HG02678 (cell line): Measurements from ENCODE around the gene ROR1.

ENCODE experiments used
- ATAC-seq: cut with Tn5 transposase; IDR thresholded peaks from one replicate; pipeline ENCODE4 v1.9.1; 2021; ENCODE audit warnings: mild to moderate bottlenecking, moderate library complexity; ENCODE audit not compliant: unreplicated experiment

Gene ROR1

DNA sequence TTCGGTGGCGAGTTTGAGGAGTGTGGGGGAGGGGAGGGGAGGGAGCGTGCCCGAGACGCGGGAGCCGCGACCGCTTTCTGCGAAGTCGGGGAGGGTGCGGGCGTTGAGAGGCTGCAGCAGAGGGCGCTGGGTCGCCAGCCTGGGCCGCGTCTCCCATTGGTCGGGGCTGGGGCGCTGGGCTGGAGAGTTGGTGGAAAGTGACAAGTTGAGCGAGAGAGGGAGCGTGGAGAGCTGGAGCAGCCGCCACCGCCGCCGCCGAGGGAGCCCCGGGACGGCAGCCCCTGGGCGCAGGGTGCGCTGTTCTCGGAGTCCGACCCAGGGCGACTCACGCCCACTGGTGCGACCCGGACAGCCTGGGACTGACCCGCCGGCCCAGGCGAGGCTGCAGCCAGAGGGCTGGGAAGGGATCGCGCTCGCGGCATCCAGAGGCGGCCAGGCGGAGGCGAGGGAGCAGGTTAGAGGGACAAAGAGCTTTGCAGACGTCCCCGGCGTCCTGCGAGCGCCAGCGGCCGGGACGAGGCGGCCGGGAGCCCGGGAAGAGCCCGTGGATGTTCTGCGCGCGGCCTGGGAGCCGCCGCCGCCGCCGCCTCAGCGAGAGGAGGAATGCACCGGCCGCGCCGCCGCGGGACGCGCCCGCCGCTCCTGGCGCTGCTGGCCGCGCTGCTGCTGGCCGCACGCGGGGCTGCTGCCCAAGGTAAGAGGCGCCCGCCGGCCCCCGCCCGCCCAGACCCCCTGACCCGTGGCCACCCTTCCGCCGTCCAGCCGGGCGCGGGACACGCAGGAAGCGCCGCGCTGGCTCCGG is at the start of gene ROR1:
Gene ROR1 (plus strand): TSS at position 203 of the 802 bp plus-strand sequence.
- peak; percentile 82 for ATAC-seq

DNA sequence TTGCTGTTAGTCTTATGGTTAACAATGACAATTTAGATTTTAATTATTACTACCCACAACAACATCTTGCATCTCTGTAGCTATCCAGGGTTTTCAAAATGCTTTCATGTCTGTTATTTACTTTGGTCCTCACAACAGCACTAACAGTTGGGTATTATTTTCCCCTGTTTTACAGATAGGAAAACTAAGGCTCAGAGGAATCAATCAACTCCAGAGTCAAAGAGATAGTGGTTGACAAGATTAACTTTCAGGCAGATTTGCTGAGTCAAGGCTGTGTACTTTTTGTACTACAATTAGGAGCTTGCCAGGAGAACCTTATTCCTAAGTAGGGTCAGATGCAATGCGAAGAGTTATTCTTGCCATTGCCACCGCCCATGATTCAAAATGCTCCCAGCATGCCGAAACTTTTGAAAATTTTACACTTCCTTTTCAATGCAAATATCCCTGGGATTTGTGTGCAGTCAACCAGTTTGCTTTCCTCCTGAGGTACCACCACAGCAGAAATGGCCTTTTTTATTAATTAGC is 49.4 kb upstream of the ROR1 start:
- ATAC-seq = no peak

DNA sequence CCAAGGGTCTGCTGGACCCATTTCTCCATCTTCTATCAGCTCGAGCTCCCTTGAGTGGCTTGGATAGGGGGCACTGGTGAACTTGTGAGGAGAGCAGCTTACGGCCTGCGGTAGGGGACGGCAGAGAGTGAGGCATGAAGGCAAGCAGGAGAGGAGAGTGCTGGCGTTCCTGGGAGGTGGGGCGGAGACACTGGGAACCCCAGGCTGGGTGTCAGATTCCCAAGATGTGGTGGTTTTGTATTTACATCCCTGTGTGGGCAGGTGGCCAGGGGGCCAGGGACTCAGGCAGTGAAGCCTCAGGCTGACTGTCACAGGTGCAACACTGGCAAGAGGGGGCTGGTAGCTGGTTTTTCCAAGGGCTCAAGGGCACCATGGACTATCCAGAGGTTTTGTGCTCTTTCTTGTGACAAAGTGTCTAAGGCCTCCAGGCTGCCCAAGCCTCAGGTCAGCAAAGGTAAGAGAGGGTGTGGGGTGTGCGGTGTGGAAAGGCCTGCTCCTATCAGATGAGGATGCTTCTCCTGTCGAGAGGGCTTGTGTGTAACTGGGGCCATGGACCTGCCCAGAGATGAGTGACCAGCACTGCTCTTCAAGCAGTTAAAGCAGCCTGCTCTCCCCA is 45.1 kb upstream of the ROR1 start:
- no peak for ATAC-seq

DNA sequence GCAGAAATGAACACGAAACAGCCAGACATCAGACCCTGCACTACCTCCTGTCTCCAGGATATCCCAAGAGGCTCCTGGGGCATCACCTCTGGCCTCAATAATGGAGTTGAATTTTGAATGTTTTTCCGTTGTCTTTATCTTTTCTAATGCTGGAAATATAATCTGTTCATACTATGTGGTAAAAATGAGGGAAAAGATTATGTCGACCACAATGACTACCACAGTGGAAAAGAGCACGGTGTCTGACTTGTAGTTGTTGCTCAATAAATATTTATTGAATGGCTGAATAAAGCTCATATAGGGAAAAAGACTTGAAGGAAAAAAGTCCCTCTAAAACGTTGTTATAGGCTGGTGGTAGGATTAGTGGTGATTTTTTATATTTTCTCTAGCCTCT is 44.6 kb upstream of the ROR1 start:
- no peak for ATAC-seq

DNA sequence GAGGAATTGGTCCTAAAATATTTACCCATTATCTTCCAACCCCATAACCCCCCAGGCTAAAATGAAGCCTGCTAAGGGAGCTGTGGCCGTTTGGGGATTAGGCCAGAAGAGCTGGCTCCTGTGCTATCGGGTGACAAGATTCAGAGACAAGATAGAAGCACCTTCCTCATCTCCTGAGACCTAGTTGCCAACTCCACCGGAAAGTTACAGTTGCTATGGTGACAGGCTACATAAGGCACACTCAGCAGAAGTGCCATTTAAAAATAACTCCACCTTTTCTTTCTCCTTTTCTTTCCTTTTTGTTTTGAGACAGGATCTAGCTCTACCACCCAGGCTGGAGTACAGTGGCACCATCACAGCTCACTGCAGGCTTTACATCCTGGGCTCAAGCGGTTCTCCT is 43.6 kb upstream of the ROR1 start:
- no peak for ATAC-seq

DNA sequence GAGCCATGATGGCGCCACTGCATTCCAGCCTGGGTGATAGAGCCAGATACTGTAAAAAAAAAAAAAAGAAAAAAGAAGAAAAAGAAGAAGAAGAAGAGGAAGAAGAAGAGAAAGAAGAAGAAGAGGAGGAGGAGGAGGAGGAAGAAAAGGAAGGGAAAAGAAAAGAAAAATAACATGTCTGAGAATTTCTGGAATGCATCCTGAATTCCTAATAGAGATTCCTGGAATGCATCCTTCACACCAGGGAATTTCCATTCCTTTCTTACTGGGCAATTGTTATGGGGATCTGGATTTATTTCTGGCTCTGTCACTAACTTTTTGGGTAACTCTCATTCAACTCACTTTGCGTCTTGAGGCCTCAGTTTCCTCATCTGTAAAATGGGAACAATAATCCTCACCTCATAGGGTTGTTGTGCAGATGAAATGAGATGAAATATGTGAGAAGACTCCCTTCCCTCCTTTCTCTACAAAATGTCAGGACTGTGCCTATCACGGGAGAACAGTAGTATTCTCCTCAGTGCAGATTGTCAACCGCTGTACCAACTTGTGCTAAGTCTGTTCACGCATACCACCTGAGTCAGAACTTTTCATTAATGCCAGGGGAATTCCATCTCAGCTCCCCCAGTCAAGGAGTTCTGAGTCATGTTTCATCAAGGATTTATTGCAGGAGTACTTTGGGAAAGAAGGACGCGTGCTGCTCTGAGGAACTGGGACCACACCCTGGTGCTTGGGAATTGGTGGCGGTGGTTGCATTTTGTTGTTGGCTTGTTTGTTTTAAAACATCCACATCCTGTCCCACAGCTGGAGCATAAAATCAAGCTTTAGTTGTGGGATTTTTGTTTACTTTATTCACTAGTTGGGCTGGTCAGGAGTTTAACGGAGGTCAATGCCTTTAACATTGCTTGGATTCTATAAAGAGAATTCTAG is 42.4 kb upstream of the ROR1 start:
- no peak for ATAC-seq

DNA sequence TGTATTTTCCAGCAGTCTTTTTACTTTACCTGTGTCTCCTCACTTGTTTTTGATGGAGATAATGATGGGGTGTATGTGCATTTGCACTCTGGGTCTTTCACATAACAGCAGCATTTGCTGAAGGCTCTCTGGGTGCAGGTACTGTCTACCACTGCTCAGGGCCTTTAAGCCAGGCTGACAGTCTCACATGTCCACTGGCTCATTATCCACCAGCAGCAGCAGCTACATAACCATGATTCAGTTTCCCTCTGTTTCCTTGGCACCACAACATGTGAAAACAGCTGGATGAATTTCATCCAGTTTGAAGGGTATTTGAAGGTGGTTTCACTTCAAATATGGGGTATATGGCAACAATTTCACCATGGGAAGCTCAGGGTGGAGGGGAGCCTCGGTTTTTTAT is 41.2 kb upstream of the ROR1 start:
- no peak for ATAC-seq

DNA sequence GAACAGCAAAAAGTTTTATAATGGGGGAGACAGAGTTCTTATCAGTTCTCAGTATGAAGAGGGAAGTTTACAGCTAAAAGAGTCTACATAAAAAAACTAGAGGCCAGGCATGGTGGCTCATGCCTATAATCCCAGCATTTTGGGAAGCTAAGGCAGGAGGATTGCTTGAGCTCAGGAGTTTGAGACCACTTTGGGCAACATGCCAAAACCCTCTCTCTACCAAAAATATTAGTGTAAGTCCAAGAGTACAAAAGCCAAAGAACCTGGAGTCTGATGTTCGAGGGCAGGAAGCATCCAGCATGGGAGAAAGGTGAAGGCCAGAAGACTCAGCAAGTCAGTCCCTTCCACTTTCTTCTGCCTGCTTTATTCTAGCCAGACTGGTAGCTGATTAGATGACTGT is 35.0 kb upstream of the ROR1 start:
- no peak for ATAC-seq

DNA sequence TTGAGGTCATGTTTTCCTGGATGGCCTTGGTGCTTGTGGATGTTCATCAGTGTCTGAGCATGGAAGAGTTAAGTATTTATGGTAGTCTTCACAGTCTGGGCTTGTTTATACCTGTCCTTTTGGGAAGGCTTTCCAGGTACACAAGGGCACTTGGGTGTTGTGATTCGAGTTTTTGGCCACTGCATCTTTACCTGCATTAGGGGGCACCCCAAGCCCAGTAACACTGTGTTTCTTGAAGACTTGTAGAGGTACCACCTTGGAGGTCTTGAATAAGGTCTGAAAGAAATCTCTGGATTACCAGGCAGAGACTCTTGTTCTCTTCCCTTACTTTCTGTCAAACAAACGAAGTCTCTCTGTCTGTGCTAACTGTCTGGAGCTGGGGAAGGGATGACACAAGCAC is 34.4 kb upstream of the ROR1 start:
- ATAC-seq = no peak

DNA sequence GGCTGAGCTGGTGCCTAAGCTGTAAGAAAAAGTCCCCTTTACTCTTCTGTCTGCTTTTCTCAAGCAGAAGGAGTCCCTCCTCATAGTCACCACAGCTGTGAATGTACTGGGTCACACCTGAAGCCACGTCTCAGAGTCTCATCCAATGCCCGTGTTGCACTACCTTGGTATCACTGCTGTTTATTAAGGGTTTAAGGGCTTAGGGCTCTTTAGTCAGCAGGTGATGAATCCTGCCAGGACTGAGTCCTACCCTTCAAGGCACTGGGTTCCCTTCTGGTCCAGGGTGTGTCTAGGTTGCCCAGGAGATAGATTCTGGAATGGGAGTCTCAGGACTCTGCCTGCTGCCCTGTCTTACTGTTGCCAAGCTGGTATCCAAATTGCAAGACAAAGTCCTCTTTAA is 33.4 kb upstream of the ROR1 start:
- no peak for ATAC-seq

DNA sequence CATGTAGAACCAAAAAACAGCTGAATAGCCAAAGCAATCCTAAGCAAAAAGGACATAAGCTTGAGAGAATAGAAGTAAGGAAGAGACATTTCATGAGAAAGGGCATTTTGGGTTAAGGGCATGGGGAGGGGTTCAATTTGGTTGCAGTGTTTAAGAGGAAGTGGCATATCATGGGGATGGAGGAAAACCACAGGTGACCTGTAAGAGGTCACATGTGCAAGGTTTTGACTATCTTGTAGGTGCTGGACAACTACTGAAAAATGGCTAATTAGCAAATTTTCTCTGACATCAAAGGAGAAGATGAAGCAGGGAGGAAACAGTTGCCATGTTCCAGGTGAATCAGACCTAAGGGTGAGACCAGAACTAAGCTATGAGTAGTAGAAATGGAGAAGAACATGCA is 31.3 kb upstream of the ROR1 start:
- ATAC-seq = no peak

DNA sequence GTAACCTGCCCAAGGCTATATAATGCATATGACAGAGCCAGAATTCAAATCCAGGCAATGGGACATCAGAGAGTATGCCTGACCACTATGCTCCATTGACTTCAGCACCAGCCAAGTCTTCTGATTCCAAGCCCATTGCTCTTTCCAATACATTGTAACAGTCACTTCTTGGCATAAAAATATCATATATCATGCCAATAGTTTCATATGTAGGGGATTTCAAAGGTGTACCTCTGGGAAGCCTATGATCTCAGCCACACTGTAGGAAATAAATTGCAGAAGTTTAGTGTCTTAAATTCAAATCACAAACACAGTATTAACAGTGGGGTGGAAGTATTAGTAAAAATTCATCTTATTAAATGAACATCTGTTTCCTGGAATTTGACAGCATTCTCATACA is 30.0 kb upstream of the ROR1 start:
- ATAC-seq = no peak

DNA sequence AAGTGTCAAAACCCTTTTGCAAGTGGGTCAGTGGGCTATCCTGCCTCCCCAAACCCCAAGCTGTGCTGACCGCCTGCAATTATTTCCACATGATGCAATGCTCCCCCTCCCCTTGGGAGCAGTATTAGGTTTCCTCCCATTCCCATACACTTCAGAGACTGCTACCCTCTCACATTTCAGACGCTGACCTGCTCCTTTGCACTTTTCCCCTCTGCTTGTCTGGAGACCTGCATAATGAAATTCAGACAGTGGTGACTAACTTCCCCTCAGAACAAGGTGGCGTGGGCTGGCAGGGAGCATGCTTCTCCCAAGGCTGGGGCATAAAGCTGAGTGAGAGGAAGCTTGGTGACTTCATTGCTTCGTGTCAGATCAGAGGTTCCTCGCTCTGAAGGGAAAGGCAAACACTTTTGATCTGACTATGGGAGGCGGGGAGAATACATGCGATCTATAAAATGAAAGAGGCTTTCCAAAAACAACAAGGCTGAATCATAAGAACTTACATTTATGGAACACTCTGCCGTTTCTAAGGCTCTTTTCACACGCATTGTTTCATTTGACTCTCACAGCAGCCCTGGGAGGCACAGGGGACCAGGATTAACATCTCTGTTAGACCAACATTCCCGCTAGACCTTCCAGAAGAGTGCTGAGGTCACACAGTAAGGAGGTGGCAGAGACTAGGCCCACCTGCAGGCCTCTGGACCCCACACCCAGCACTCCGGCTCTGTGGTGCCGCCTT is 27.5 kb upstream of the ROR1 start:
- no peak for ATAC-seq

DNA sequence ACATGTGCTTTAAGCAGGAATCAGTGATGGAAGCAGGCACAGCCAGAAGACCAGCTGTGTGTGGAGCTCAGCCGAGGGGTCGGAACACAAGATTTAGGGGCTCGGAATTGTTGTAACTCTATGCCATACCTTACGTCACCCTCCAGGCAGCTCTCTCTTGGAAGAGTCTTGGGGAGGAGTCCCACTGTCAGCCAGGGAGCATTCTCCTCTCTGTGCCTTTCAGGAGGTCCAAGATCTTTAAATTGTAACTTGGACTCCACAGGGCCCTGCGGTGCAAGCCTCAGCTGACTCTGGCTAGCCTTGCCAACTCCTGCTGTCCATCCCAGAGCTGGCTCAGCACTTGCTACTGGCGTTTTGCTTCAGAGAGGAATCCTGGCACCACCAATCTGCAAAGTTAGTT is 26.4 kb upstream of the ROR1 start:
- no peak for ATAC-seq

DNA sequence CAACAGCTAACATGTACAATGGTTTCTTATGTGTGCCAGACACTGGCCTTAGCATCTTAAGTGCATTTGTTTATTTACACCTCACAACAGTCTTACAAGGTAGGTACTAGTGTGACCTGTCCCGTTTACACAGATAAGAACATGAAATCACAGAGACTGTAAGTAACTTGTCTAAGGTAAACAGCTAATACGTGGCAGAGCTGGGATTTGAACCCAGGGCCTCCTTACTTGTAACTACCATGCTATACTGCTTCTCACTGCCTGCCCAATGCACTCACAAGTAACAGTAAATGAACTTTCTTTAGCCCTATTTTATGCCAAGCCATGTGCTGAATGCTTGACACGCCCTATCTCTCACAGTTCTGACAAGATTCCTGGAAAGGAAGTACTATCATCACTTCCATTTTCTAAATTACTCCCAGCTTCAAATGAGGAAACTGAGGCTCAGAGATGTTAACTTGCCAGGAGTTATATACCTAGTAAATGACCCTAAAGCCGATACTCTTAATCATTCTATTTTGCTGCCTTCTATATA is 25.7 kb upstream of the ROR1 start:
- no peak for ATAC-seq

DNA sequence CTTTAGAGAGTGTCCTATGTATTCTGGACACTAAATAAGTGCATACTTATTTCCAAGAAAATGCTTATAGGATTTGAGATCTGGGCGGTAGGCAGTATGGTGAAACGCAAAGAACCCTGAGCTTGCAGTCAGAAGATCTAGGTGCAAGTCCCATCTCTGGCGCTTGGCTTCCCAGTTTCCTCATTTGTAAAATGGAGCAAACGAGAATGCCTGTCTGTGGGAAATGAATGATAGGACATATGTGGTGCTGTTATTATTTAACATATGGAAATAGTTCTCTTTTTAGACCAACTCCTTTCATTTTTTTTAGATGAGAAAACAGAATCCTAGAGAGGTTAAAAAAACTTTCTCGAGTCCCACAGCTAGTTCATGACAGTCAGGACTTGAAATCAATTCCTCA is 25.2 kb upstream of the ROR1 start:
- no peak for ATAC-seq

DNA sequence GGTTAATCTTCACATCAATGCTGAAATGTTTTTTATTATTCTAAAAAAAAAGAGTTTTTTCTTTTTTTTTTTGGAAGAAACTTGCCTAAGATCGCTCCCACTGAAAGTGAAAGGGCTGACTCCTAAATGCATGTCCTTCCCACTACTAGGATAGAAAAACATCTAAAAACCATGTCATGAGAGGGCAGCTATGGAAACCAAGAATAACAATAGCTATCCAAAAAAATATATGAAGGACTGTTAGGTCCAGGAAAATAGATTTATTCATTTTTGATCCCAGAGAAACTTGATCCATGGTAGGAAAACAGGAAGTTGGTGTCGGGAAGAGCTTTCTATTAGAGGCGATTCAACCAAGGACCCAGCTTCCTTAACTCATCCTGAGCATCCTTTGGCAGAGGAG is 23.1 kb upstream of the ROR1 start:
- ATAC-seq = no peak

DNA sequence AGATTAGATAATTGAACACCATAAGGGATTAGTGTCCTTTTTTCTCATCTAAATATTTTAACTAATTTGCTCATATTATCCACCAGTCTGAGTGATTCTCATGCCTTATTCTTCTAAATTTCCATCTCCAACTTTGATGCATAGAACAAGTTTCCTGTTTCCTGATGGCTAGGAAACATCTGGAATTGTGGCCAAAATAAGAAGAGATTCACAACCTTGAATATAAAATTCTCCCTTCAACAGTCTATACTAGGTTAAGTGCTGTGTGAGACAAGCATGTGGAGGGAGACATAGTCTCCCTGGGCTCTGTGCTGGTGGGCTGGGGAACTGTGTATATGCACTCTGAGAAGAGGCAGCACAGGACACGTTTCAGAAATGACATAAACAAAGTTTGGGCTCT is 21.6 kb upstream of the ROR1 start:
- no peak for ATAC-seq

DNA sequence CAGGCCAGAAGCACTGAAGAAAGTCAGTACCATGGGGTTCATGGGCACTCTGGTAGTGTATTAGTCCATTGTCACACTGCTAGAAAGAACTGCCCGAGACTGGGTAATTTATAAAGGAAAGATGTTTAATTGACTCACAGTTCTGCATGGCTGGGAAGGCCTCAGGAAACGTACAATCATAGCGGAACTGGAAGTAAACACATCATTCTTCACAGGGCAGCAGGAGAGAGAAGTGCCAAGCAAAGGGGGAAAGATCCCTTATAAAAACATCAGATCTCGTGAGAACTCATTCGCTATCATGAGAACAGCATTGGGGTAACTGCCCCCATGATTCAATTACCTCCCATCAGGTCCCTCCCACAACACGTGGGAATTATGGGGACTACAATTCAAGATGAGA is 20.2 kb upstream of the ROR1 start:
- ATAC-seq = no peak

DNA sequence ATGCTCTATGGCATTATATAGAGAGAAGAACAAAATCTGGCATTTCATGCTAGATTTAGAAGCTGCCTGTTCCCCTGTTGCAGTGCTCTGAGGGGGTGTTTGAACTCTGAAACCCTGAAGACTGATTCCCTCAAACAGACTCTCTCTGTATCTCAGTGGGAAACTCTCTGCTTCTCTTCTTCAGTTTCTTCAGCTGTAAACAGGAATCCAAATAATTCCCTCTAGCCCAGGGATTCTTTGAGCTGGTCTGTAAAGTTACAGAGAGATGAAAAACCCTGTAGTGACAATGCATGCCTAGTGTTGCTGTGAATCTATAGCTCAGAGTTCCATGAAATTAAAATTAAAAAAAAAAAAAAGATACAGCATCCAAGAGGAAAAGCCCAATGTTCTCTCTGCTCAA is 17.0 kb upstream of the ROR1 start:
- no peak for ATAC-seq

DNA sequence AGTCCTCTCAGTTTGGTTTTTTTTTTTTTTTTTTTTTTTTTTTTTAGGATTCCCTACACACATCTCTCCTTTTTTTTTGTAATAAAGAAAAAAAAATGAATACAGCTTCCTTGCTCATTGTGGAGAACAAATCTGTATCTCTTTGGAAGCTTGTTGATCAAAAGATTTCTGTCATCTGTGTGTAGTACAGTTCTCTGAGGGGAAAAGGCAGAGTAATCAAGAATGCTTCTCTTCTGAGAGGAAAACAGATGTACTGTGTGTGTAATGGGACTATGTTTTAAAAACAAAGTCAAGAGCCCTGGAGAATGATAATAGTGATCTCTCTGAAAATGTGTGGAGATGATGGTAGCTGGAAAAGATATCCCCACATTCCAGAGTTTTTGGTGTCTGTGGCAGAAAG is 16.5 kb upstream of the ROR1 start:
- ATAC-seq = no peak
